Mesenchymal stem cell (in vitro differentiated cells and primary cell): ENCODE measurements around the gene RMP24.

Experiments used
- DNase-seq: peaks from one replicate; pipeline ENCODE4 v3.0.0-alpha.2; 2013
- H2AFZ ChIP-seq: one replicate; pipeline ENCODE4 v1.6.1; 2013; ENCODE audit warnings: low read depth, mild to moderate bottlenecking, control low read depth, inconsistent platforms, low read length, moderate library complexity
- H2AK5ac ChIP-seq: 2 replicates; pipeline ENCODE4 v1.6.1; 2013; ENCODE audit warnings: low read length, moderate library complexity, mild to moderate bottlenecking, inconsistent platforms; ENCODE audit not compliant: severe bottlenecking
- H2BK120ac ChIP-seq: one replicate; pipeline ENCODE4 v1.6.1; 2013; ENCODE audit warnings: low read depth, mild to moderate bottlenecking, inconsistent platforms, low read length, moderate library complexity
- H2BK12ac ChIP-seq, 2 experiments: one replicate each; pipeline ENCODE4 v1.6.1; 2013; ENCODE audit warnings: inconsistent platforms in 2 of 2, low read length in 2 of 2, mild to moderate bottlenecking in 2 of 2, moderate library complexity in 2 of 2, control low read depth in 1 of 2
- H2BK15ac ChIP-seq: one replicate; pipeline ENCODE4 v1.6.1; 2013; ENCODE audit warnings: mild to moderate bottlenecking, low read depth, inconsistent platforms; ENCODE audit not compliant: poor library complexity, severe bottlenecking
- H2BK5ac ChIP-seq: 2 replicates; pipeline ENCODE4 v1.6.1; 2013; ENCODE audit warnings: low read depth, mild to moderate bottlenecking, low read length, control low read depth, inconsistent platforms; ENCODE audit not compliant: poor library complexity, severe bottlenecking
- H3K14ac ChIP-seq, 2 experiments: one replicate each; pipeline ENCODE4 v1.6.1; 2013; ENCODE audit warnings: inconsistent platforms in 2 of 2, low read length in 2 of 2, control low read depth in 1 of 2, mild to moderate bottlenecking in 1 of 2, moderate library complexity in 1 of 2
- H3K18ac ChIP-seq, 2 experiments: one replicate each; pipeline ENCODE4 v1.6.1; 2013; ENCODE audit warnings: inconsistent platforms in 2 of 2, low read length in 2 of 2, control low read depth in 1 of 2, low read depth in 1 of 2, mild to moderate bottlenecking in 1 of 2
- H3K23ac ChIP-seq, 2 experiments: one replicate each; pipeline ENCODE4 v1.6.1; 2013; ENCODE audit warnings: inconsistent platforms in 2 of 2, low read length in 2 of 2, mild to moderate bottlenecking in 2 of 2, moderate library complexity in 2 of 2, control low read depth in 1 of 2
- H3K27ac ChIP-seq: 2 replicates; pipeline ENCODE4 v1.5.1; 2013; ENCODE audit warnings: mild to moderate bottlenecking, moderate library complexity, low read length, control low read depth, inconsistent platforms; ENCODE audit not compliant: poor library complexity, severe bottlenecking
- H3K27me3 ChIP-seq, 2 experiments: 2 replicates each; pipeline versions ENCODE4 v1.6.1 to v1.7.0; 2013; ENCODE audit warnings: low read length in 2 of 2, mild to moderate bottlenecking in 2 of 2, moderate library complexity in 2 of 2, control low read depth in 1 of 2, inconsistent platforms in 1 of 2; ENCODE audit not compliant: control insufficient read depth in 1 of 2, insufficient read depth in 1 of 2
- H3K36me3 ChIP-seq, 2 experiments: 2 replicates each; pipeline versions ENCODE4 v1.6.1 to v1.7.0; 2013; ENCODE audit warnings: low read length in 2 of 2, control low read depth in 1 of 2, inconsistent platforms in 1 of 2, low read depth in 1 of 2, mild to moderate bottlenecking in 1 of 2; ENCODE audit not compliant: insufficient read depth in 2 of 2, control insufficient read depth in 1 of 2
- H3K4ac ChIP-seq, 2 experiments: one replicate each; pipeline ENCODE4 v1.6.1; 2013; ENCODE audit warnings: inconsistent platforms in 2 of 2, low read length in 2 of 2, mild to moderate bottlenecking in 2 of 2, moderate library complexity in 2 of 2, control low read depth in 1 of 2, low read depth in 1 of 2
- H3K4me1 ChIP-seq: 2 replicates; pipeline ENCODE4 v1.6.1; 2013; ENCODE audit warnings: low read depth, low read length, control low read depth; ENCODE audit not compliant: control insufficient read depth, insufficient read depth
- H3K4me2 ChIP-seq: 2 replicates; pipeline ENCODE4 v1.6.1; 2013; ENCODE audit warnings: low read length, mild to moderate bottlenecking, inconsistent platforms; ENCODE audit not compliant: poor library complexity, severe bottlenecking
- H3K4me3 ChIP-seq, 2 experiments: 2 replicates each; pipeline versions ENCODE4 v1.5.1 to v1.7.0; 2013; ENCODE audit warnings: low read length in 2 of 2, mild to moderate bottlenecking in 2 of 2, control low read depth in 1 of 2, low read depth in 1 of 2; ENCODE audit not compliant: insufficient read depth in 1 of 2
- H3K79me1 ChIP-seq: replicated peaks from 2 replicates; pipeline ENCODE4 v1.6.1; 2013; ENCODE audit warnings: mild to moderate bottlenecking, control low read depth, low read length, inconsistent platforms; ENCODE audit not compliant: poor library complexity, severe bottlenecking
- H3K9ac ChIP-seq: 2 replicates; pipeline ENCODE4 v1.7.0; 2013; ENCODE audit warnings: mild to moderate bottlenecking, low read length, moderate library complexity
- H3K9me3 ChIP-seq: 2 replicates; pipeline ENCODE4 v1.7.0; 2013; ENCODE audit warnings: mild to moderate bottlenecking, low read length; ENCODE audit not compliant: control insufficient read depth
- H4K8ac ChIP-seq: one replicate; pipeline ENCODE4 v1.6.1; 2013; ENCODE audit warnings: inconsistent platforms, mild to moderate bottlenecking, low read length, moderate library complexity
- H4K91ac ChIP-seq: one replicate; pipeline ENCODE4 v1.6.1; 2013; ENCODE audit warnings: mild to moderate bottlenecking, low read length, inconsistent platforms
- WGBS: methylation state at CpG from one replicate; pipeline ENCODE4 v1.1.7; 2013; ENCODE audit warnings: mixed read lengths; 5-methylcytosine and 5-hydroxymethylcytosine counted together

Gene RMP24

GRCh38 chr18:36006997-36007396 lies 34.5 kb downstream of the RMP24 start:
- peaks cover 1% of the 10 kb centered on the region for H3K79me1 ChIP-seq
- no peak overlapping the region for H2BK120ac ChIP-seq
- H3K18ac ChIP-seq, result no peak overlapping the region
- no peaks in the 10 kb centered on the region for H3K36me3 ChIP-seq
- H3K27ac ChIP-seq, result no peak overlapping the region
- no peak overlapping the region for H4K91ac ChIP-seq
- H3K4me2 ChIP-seq, result no peak overlapping the region
- no peak overlapping the region for H2AFZ ChIP-seq
- H3K27me3 ChIP-seq, result no peaks in the 10 kb centered on the region
- no peak overlapping the region for H2BK15ac ChIP-seq
- 98% methylated on average over 2 of the region's 2 CpGs for WGBS
- H4K8ac ChIP-seq, result no peak overlapping the region
- H3K9ac ChIP-seq, result no peak overlapping the region
- no peak overlapping the region for H3K14ac ChIP-seq
- H3K9me3 ChIP-seq, result no peaks in the 10 kb centered on the region
- H2BK12ac ChIP-seq, result no peak overlapping the region
- no peak for DNase-seq
- H3K4me3 ChIP-seq, result no peak overlapping the region
- H2AK5ac ChIP-seq, result no peak overlapping the region
- H3K4me1 ChIP-seq, result no peaks in the 10 kb centered on the region
- no peak overlapping the region for H3K23ac ChIP-seq
- H3K4ac ChIP-seq, result no peak overlapping the region
- H2BK5ac ChIP-seq, result no peak overlapping the region

GRCh38 chr18:36009214-36009613 lies 36.7 kb downstream of the RMP24 start:
- Histone ChIP-seq H4K91ac (no peak overlapping the region), H3K23ac (no peak overlapping the region), H3K27me3 (no peaks in the 10 kb centered on the region), H3K4me3 (no peak overlapping the region), H3K14ac (no peak overlapping the region), H3K9ac (no peak overlapping the region), H3K4me2 (no peak overlapping the region), H2BK12ac (no peak overlapping the region), H3K4ac (no peak overlapping the region), H4K8ac (no peak overlapping the region), H2BK5ac (no peak overlapping the region), H3K27ac (no peak overlapping the region), H3K9me3 (no peaks in the 10 kb centered on the region), H3K18ac (no peak overlapping the region), H2BK15ac (no peak overlapping the region), H2AK5ac (no peak overlapping the region), H3K4me1 (no peaks in the 10 kb centered on the region), H2AFZ (no peak overlapping the region), H2BK120ac (no peak overlapping the region), H3K36me3 (no peaks in the 10 kb centered on the region), H3K79me1 (peaks cover 1% of the 10 kb centered on the region)
- WGBS, result 75% methylated on average over 3 of the region's 3 CpGs
- DNase-seq, result no peak

- Histone ChIP-seq H3K14ac (no peak overlapping the region), H3K4me1 (no peaks in the 10 kb centered on the region), H3K27me3 (no peaks in the 10 kb centered on the region), H3K9ac (no peak overlapping the region), H3K23ac (no peak overlapping the region), H2AFZ (no peak overlapping the region), H3K27ac (no peak overlapping the region), H2BK15ac (no peak overlapping the region), H2BK120ac (no peak overlapping the region), H2AK5ac (no peak overlapping the region), H3K36me3 (no peaks in the 10 kb centered on the region), H4K91ac (no peak overlapping the region), H3K4ac (no peak overlapping the region), H3K79me1 (peaks cover 8% of the 10 kb centered on the region), H3K18ac (no peak overlapping the region), H3K9me3 (no peaks in the 10 kb centered on the region), H2BK5ac (no peak overlapping the region), H3K4me2 (no peak overlapping the region), H3K4me3 (no peak overlapping the region), H4K8ac (no peak overlapping the region), H2BK12ac (no peak overlapping the region)
- 100% methylated on average over 1 of the region's 2 CpGs for WGBS
- DNase-seq, result no peak
These were observed 40.4 kb downstream of the RMP24 start for GRCh38 chr18:36012891-36013290.

- no peak overlapping the region for H3K23ac ChIP-seq
These were observed 43.1 kb downstream of the RMP24 start for GRCh38 chr18:36015629-36016028.

More at GRCh38 chr18:36015629-36016028, 43.1 kb downstream of the RMP24 start:
- Histone ChIP-seq H3K79me1 (peaks cover 8% of the 10 kb centered on the region), H3K4ac (no peak overlapping the region), H2AFZ (no peak overlapping the region), H3K27ac (no peak overlapping the region), H3K9ac (no peak overlapping the region), H3K27me3 (no peaks in the 10 kb centered on the region), H3K14ac (no peak overlapping the region), H4K91ac (no peak overlapping the region), H2AK5ac (no peak overlapping the region), H3K4me3 (no peak overlapping the region), H3K9me3 (no peaks in the 10 kb centered on the region), H3K18ac (no peak overlapping the region), H3K36me3 (no peaks in the 10 kb centered on the region), H3K4me2 (no peak overlapping the region), H2BK5ac (no peak overlapping the region), H2BK15ac (no peak overlapping the region), H2BK12ac (no peak overlapping the region), H3K4me1 (no peaks in the 10 kb centered on the region), H4K8ac (no peak overlapping the region), H2BK120ac (no peak overlapping the region)
- DNase-seq, result no peak
- 100% methylated on average over 3 of the region's 3 CpGs for WGBS
